AG10803 (cell line): ENCODE results near the gene IL31RA.

Experiments
- DNase-seq: peaks from one replicate; pipeline ENCODE4 v3.0.0; 2010; ENCODE audit warnings: low read depth
- H3K4me3 ChIP-seq: 2 replicates; pipeline ENCODE4 v1.5.1; 2011; ENCODE audit warnings: mild to moderate bottlenecking, low read length, control low read depth
- CTCF ChIP-seq: conservative IDR thresholded peaks from 2 replicates; pipeline ENCODE4 v1.5.1; 2011; ENCODE audit warnings: mild to moderate bottlenecking, low read length, control low read depth, inconsistent platforms

The IL31RA gene

GRCh38 chr5:55892479-55892878, 41.3 kb downstream of the IL31RA start:
- TF ChIP-seq CTCF: no peak
- DNase-seq: no peak

GRCh38 chr5:55894135-55894534, 43.0 kb downstream of the IL31RA start:
- TF ChIP-seq CTCF: no peak
- H3K4me3 ChIP-seq: no peak overlapping the region
- DNase-seq: no peak

More at GRCh38 chr5:55892479-55892878, 41.3 kb downstream of the IL31RA start:
- no peak overlapping the region for H3K4me3 ChIP-seq

- no peak for TF ChIP-seq CTCF
- no peak for DNase-seq
- H3K4me3 ChIP-seq: no peak overlapping the region
These were observed 44.2 kb downstream of the IL31RA start for GRCh38 chr5:55895346-55895745.

- no peak for DNase-seq
- no peak overlapping the region for H3K4me3 ChIP-seq
- TF ChIP-seq CTCF: no peak
These were observed 45.1 kb downstream of the IL31RA start for GRCh38 chr5:55896238-55896637.

- no peak for TF ChIP-seq CTCF
- peak; percentile 62 for DNase-seq
- H3K4me3 ChIP-seq: no peak overlapping the region
These were observed 45.5 kb downstream of the IL31RA start for GRCh38 chr5:55896663-55897062.

- TF ChIP-seq CTCF: no peak
- no peak for DNase-seq
- peak overlapping the region; percentile 26 for H3K4me3 ChIP-seq
These were observed 46.2 kb downstream of the IL31RA start for GRCh38 chr5:55897206-55897894.

- no peak for TF ChIP-seq CTCF
- H3K4me3 ChIP-seq: peak overlapping the region; percentile 26; the same call in 1 of the 2 replicates
- DNase-seq: peak; percentile 100
These were observed 46.7 kb downstream of the IL31RA start for GRCh38 chr5:55897905-55898304.
